ENCODE measurements around the gene PLEKHM1.

Gene PLEKHM1

GRCh38 chr17:45398800-45399199 is 91.7 kb downstream of the PLEKHM1 start:
- no peak for DNase-seq (ENCODE audit: low read depth)
- no peak overlapping the region for H3K4me3 ChIP-seq (ENCODE audit: low read length)
- TF ChIP-seq, protein P1, sequence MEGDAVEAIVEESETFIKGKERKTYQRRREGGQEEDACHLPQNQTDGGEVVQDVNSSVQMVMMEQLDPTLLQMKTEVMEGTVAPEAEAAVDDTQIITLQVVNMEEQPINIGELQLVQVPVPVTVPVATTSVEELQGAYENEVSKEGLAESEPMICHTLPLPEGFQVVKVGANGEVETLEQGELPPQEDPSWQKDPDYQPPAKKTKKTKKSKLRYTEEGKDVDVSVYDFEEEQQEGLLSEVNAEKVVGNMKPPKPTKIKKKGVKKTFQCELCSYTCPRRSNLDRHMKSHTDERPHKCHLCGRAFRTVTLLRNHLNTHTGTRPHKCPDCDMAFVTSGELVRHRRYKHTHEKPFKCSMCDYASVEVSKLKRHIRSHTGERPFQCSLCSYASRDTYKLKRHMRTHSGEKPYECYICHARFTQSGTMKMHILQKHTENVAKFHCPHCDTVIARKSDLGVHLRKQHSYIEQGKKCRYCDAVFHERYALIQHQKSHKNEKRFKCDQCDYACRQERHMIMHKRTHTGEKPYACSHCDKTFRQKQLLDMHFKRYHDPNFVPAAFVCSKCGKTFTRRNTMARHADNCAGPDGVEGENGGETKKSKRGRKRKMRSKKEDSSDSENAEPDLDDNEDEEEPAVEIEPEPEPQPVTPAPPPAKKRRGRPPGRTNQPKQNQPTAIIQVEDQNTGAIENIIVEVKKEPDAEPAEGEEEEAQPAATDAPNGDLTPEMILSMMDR (conservative IDR thresholded peaks at IDR 0.05; ENCODE audit: low read length): no peak

DNA sequence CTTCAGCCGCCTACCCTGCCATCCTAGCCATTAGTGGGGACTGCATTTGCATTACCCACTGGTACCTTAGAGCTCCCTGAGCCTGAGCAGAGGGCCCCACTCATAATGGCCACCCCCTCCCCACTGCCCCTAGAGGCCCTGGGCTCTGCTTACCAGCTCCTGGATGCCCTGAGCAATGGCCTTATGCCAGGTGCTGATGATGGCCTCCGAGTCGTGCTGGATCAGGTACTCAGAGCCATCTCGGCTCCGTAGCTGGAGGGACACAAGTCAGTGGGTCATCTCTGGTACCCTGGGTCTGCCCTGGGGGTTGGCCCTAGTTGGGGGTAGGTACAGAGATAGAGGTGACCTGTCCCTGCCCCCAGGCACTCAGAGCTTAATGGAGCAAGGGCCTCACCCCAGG is 92.7 kb downstream of the PLEKHM1 start:
- TF ChIP-seq, protein P1 (conservative IDR thresholded peaks at IDR 0.05; ENCODE audit: low read length): no peak
- no peak for DNase-seq (ENCODE audit: low read depth)
- no peak overlapping the region for H3K4me3 ChIP-seq (ENCODE audit: low read length)

DNA sequence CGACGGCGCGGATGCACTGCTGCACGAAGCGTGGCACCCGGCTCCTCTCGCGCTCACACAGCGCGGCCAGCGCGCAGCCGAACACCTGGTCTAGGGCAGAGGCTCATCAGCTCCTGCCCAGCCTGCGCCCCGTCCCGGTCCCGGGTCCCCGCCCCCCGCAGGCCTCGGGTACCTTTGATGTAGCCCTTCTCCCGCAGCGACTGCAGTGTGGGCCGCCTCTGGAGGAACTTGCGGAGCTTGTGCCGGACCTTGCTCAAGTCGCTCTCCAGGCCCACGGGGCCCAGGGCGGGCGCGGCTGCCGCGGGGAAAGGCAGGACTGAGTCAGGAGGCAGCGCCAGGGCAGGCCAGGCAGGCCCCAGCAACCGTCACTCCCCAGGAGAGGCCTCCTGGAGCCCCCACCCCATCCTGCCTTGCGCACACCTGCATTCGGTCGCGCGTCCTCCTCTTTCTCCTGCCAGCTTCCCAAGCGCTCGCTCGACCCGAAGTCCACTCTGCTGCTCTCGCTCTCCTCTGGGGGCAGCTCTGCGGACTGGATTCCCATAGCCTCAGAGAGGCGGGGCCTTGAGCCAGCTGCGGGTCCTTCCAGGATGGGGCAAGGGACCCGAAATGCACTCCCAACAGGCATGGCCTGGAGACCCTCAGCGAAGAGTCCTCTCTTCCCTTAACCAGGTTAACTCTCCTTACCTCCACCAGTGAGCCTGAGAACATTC is 93.9 kb downstream of the PLEKHM1 start:
- TF ChIP-seq, protein P1 (conservative IDR thresholded peaks at IDR 0.05; ENCODE audit: low read length): no peak
- no peak overlapping the region for H3K4me3 ChIP-seq (ENCODE audit: low read length)
- no peak for DNase-seq (ENCODE audit: low read depth)

- peak overlapping the region; percentile 24; the same call in 1 of the 2 replicates for H3K4me3 ChIP-seq (ENCODE audit: low read length)
- DNase-seq (ENCODE audit: low read depth): no peak
- TF ChIP-seq, protein P1 (conservative IDR thresholded peaks at IDR 0.05; ENCODE audit: low read length): no peak
These were observed 94.7 kb downstream of the PLEKHM1 start for GRCh38 chr17:45395569-45396415.

DNA sequence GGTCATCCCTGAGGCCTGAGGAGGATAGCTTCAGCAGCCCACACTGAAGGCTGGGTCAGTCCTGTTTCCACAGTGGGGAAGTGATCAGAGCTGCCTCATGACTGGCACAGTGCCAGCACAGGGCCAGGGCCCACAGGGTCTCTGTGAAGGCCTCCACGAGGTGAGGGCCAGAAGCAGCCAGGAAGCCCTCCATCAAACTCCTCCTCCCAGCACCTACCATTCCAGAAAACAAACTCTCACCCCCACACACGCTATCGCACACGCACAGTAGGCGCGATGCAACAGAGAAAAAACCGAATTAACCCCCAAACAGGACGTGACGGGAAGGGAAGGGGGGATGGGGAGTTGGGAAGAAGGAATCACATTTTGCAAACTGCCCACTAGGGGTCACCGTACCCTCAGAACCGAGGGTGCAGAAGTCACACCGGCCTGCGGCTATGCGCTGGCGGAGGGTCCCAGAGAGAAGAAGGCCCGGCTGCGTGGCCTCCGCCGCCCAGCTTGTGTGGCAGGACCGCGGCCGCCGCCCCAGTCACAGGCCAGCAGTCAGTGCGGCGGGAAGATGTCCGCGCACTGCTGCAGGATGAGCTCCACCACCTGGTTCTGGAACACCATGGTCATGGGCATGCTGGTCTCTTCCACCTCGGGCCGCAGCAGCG is 95.5 kb downstream of the PLEKHM1 start:
- TF ChIP-seq, protein P1 (conservative IDR thresholded peaks at IDR 0.05; ENCODE audit: low read length): peak; percentile 72
- H3K4me3 ChIP-seq (ENCODE audit: low read length): peak overlapping the region; percentile 24
- DNase-seq (ENCODE audit: low read depth): peak; percentile 79

GRCh38 chr17:45394564-45394912 is 96.0 kb downstream of the PLEKHM1 start:
- H3K4me3 ChIP-seq (ENCODE audit: low read length): no peak overlapping the region
- DNase-seq (ENCODE audit: low read depth): no peak
- TF ChIP-seq, protein P1 (conservative IDR thresholded peaks at IDR 0.05; ENCODE audit: low read length): no peak
